ENCODE measurements around the gene TSPAN4.

TSPAN4 gene

DNA sequence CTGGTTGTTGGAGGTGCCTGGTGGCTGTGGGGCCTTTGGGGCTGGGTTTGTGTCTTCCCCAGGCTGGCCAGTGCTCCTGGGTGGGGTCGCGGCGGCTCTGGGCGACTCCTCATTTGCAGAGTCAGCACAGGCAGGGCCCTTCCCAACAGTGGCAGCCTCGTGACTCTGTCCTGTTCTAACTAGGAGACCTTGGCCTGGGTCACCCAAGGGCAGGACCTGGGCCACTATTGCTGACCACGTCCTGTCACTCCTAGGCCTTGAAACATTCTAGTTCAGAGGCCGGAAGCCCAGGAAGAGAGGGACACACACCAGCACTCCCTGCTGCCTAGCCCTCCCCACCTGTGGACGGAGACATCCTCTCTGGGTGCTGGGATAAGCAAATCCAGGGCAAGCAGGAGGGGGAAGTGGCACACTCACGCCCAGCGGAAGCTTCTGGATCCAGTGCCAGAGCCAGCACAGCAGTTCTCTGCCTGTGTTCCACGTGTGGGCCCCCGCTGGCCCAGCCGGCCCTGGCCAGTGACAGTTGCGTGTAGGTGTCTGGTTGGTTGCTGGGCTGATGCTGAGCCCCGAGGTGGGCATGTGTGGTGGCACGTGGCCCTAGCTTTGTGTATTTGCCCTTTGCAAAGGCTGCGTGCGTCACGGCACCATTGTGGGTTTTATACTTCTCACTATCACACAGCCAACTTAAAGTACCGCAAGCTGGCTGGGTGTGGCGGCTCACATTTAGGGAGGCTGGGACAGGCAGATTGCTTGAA is 72.3 kb downstream of the TSPAN4 start:
- DNase-seq: no peak

All from CD4-positive, alpha-beta T cell treated with Interleukin-17A for 1 hour (primary cell).